Stimulated activated naive CD4-positive, alpha-beta T cell treated with Interleukin-2 at 50 U/mL for 16 hours (primary cell): ENCODE results near the gene RYR1.

Experiments used
- DNase-seq: peaks from one replicate; lab custom pipeline; 2025; lab: John Stamatoyannopoulos, UW

Gene RYR1

DNA sequence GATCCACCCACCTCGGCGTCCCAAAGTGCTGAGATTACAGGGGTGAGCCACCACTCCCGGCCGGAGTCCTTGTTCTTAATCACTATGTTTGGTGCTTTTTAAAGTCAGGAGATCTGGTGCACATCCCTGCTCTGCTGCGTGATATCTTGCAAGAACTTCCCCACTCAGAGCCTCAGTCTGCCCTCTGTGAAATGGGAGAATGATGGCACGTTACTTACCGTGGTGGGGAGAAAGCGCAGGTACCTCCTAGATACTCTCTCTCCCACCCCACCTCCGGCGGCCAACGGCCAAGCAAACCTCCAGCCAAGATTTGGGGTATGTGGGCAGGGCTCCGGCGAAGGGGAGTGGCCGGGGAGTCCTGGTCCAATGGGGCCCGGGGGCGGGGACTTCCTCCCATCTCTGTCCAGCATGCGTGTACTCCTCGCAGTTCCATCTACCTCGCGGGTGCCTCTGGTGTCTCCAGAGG lies at the start of gene RYR1:
TSS of gene RYR1 (plus strand) at position 424 of the 466 bp plus-strand sequence. CDS start 139 bp downstream, outside the sequence.
- DNase-seq: peak; percentile 60

DNA sequence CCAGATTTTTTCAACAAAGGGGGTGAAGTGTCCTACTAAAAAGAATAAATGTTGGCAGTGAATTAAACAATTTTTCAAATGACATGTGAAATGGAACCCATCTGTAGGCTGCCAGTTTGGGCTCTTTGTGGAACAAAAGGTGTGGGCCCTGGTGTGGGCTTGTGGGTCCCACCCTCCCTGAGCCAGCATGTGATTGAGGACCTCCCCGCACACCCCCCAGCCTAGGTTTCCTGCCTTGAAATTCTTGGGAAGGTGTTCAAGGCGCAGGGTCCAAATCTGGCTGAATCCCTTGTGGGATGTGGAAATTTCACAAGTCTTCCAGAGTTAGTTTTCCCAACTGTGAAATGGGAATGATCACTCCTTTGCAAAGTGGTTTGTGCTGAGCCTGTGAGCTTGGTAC lies 49.7 kb upstream of the RYR1 start:
- no peak for DNase-seq

DNA sequence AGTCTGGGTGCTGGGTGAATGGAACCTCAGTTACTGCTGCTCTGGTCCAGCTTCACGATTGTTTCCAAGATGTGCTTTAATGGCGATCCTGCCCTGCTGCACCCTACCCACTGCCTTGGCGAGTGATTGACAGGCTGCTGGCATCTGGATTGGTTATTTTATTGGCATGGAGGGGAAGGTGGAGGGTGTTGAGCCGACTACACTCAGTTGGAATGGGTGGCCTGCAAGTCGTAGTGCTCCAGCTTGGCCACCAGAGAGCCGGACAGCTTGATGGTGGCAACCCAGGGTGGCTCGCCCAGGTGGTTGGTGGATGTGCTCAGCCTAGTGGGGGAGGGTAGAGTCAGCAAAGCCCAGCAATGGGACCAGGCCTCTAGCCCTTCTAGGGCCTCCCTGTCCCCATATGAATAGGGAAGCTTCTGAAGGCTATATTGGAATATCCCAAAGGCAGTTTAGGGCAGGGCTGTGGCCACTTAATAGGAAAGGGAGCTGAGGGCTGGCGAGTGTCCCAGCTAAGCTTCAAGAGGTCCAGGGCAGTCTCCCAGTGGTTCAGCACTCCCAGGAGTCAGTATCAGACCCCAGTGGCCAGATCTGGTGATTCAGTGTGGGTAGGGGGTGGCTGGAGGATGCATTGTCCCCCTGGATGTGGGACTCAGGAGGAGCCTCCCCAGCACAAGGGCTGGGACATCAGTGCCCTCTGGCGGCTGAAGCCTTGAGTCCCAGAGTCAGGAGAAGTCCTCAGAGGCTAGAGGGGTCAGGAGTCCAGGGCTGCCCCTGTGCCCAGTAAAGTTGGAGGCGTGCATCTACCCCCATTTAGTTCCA lies 49.1 kb upstream of the RYR1 start:
- no peak for DNase-seq

DNA sequence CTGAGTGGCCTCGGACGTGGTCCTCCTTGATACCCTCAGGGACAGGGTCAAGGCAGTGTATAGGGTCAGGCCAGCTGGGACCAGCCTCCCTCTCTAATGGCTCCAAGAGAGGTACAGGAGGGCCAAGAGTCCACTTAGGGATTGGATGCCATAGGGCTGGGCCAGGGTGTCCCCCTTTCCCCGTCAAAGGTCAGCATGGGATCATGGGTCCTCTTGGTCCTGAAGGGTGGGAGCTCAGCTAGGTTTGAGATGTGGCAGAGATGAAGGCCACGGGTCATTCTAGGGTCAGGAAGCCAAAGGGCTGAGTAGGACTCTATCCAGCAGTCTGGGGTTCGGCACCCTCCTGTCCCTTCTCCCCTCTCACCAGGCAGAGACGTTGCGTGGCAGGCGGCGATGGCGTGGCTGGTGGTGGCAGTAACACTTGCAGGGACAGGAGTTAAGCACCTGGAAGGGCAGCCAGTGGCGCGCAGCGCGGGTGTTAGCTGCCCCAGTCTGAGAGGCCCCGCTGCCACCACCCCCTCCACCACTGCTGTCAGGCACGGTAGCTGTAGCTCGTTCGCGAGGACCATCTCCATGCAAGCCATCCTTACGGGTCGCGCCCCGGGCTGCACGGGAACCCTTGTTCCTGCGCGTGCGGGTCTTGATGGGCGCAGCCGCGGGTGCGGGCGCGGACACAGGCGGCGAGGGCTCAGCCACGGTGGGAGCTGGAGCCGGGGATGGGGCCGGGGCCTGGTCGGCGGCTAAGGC lies 48.3 kb upstream of the RYR1 start:
- no peak for DNase-seq

DNA sequence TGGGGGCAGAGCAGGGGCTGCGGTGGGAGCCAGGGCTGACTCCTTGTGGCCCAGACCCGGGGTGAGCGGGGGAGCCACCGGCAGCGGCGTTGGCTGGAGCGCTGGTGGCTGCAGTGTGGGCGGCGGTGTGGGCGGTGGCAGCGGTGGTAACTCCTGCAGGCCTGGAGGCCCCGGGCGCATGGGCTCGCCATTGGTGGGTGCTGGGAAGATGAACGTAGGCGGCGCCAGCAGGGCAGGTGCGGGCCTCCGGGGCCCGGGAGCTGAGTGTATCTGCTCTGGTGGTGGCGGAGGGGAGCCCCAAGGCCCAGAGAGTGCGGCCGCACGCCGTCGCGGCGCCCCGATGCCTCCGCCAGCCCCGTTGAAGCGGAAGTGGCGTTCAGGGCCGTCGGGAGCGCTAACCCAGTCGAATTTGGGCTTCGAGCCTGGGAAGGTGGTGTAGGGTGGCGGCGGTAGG lies 47.7 kb upstream of the RYR1 start:
- DNase-seq: no peak

DNA sequence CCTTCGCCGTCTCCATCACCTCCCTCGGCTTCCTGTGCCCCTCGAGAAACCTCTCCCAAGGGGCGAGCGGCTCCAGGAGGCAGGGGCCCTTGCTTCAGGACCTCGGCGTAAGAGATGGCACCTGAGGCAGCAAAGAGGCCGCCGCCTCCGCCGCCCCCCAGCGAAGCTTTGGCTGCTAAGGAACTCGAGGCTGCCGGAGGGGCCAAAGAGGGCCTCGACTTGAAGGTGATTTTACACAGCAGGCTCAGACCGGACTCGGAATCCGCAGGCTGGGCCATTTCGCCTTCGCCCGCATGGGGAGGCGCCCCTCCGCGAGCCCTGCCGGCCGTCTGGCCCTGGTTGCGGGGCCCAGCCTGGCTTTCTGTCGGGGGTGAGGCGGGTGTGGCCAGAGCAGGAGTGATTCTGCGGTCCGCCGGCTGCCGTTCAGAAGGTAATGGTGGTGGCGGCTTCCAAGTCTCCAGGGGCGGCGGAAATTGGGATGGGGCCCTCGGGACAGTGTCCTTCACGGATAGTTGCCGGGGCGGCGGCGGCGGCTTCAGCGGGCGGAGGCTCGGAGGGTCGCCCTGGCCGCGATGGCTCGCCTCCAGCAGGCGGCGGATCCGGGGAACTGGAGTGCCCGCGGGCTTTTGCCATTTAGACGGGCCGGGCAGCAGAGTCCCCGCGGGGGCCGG lies 47.1 kb upstream of the RYR1 start:
- DNase-seq: no peak

DNA sequence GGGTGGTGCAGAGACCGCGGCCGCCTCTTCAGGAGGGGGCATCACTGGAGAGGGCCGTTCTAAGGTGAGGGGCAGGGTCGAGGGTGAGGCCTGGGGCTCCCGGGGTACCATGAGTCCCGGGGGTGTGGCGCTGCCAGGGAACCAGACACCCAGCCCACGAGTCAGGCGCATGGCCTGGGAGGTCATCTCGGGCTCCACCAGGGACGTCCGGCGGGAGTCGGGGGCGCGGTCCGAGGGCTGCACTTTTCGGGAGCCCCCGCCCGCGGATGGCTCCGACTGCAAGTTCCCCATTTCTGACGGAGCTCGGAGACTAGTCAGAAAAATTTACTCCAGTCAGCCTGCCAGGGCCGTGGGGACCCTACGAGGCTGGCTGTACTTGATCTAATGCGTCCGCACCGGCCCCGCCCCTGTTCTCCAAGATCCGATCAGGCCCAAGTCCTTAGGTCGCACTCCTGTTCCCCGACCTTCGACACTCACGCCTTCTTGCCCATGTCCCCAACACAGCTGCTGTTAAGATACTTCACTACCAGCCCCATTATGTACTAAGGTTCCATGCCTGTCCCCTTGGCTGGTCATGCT lies 46.4 kb upstream of the RYR1 start:
- DNase-seq: no peak

DNA sequence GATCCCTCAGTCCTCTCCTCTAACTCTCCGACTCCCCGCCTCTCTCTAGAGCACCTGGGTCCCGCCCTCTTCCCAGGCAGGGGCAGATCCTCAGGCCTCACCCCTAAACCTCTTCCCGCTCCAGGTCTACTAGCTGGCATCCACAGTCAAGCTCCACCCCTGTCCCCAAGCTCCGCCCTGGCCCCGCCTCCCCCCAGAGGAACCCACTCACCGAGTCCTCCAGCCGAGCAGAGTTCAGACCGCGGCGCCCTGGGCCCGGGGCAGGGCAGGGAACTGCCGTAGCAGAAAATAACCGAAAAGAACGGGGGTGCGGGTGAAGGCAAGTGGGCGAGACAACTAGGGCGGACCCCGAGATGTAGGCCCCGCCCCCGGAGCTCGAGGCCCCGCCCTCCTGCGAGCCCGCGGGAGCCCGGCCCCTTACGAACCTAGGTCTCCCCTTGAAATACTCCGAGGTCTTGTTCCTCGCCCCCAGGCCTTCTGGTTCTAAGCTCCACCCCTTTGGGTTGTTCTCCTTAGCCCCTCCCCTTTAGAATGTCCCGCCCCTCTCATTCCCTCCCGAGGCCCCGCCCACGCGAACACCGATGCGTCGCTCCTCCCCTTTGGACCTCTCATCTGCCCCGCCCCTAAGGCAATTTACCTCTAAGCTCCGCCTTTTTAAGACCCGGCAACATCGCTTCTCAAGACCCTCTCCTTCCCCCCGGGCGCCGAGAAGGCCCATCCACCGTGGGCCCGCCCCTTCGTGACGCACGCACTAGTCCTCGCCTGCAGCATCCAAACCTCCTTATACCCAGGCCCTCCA lies 45.7 kb upstream of the RYR1 start, which contains the start of gene GGN:
TSS of gene GGN (minus strand) at position 485 of the 799 bp plus-strand sequence. CDS start 773 bp downstream, outside the sequence.
- peak; percentile 74 for DNase-seq

DNA sequence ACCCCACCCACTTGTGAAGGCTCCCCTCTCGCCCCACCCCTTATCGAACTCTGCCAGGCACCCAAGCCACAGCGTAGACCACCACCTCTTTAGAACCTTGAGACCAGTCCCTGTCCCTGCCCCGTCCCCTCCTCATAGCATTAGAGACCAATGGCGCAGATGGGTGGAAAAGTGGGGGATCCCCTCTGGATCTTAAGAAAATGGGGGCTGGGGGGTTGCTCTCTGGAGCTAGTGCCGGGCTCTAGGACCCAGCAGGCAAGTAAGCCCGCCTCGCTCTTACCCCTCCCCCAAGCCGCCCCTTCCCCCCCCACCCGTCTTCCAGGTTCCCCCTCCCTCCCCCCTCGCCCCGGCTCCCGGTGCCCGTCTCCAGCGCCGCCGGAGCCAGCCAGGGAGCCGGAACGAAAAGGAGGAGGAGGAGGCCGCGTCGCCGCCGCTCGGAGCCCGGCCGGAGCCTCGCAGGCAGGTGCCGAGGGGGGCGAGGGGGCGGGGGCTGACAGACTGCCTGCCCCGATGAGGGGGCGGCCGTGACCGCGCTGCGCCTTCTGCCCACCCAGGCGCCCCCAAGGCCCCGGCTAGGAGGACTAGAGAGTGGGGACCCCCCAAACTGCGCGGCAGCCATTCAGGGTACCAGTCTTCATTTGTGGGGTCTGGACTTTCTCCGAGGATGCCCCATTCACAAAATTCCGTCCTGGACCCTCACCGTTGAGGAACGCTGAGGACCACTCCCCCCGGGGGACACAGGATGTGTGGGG lies 45.0 kb upstream of the RYR1 start, which contains the start of gene SPRED3:
TSS of gene SPRED3 (plus strand) at position 349 of the 752 bp plus-strand sequence. CDS start 1,606 bp downstream, outside the sequence.
- DNase-seq: no peak

DNA sequence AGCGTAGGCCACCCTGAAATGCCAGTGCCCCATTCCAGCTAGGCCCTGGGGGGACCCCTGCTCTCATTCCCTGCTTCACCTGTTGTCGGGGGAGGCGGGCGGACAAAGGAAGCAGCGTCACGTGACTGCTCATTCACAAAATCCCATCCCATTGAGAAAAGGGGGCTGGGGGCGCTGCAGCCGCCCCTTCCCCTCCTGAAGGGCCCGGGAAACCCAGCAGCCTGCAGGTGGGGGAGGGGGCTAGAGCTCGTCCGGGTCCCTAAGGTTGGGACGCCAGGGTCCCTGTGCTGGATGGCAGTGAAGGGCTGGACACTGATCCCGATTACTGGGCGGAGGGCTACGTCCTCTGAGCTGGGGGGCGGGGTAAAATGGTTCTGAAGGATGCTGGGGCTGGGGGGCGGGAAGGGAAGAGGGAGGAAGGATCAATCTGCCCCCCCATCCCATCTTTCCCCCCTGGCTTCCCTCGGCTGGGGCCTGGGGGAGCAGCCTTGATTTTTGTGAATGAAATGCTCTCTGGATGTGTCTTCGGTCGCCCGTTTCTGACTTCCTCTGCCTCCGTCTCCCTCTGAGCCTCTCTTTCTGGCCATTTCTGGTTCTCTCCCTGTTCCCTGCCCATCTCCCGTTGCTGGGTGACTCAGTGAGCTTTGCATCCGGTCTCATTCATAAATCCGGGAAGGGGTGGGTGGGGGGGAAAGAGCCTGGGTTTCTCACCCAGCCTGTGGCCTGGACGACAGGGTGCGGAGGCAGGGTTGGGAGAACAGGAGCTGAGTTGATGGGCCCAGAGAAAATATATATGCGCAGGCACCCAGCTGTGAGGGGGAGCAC lies 44.2 kb upstream of the RYR1 start:
- DNase-seq: no peak

DNA sequence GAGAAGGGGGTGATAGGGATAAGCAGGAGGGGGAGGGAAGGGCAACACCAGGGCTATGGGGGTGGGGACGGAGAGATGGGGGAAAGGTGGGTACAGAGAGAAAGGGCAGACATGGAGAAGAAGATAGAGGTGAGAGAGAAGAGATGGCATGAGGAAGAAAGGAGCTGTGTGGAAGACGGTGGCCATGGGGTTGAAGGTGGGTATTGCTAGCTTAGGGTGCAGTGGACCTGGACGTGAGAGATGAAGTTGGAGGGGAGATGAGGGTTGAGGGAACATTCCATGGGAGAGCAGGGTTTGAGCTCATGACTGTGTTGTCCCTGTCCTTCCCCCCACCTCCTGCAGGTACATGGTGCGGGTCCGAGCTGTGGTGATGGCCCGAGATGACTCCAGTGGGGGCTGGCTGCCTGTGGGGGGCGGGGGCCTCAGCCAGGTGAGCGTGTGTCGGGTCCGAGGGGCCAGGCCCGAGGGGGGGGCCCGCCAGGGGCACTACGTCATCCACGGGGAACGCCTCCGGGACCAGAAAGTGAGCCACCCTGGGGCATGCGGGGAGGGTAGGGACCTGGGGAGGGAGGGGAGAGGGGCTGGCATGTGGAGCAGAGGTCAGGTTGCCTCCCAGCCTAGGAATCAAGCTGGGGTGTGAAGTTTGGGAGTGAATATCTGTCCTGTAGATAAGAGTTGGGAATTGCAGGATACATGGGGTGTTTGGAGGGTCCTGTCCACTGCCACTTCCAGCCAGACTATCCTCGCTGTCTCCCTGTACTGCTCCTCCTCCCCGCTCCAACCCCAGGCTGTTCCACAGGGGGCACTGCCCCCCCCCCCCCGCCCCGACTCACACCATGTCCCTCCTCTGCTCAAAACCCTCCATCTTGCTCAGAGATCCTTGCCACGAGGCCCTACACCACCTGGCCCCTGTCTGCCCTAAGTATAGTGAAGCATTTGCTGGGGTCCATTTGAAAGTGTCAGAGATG lies 43.2 kb upstream of the RYR1 start:
- no peak for DNase-seq

DNA sequence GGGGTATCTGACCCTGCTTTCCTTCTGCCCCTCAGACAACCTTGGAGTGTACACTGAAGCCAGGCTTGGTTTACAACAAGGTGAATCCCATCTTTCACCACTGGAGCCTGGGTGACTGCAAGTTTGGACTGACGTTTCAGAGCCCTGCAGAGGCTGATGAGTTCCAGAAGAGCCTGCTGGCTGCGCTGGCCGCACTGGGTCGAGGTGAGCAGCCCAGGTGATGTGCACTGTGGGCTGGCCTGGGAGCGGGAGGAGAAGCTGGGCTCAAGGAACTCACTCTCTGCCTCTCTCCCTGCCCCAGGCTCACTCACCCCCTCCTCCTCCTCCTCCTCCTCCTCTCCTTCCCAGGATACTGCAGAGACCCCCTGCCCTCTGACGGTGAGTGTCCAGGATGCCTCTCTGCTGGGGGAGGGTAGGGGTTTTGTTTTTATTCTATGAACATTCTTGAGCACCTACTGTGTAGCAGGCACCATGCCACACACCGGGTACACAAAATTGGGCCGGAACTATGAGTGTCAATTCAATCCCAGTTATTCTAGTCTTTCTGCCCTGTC lies 41.5 kb upstream of the RYR1 start:
- no peak for DNase-seq

DNA sequence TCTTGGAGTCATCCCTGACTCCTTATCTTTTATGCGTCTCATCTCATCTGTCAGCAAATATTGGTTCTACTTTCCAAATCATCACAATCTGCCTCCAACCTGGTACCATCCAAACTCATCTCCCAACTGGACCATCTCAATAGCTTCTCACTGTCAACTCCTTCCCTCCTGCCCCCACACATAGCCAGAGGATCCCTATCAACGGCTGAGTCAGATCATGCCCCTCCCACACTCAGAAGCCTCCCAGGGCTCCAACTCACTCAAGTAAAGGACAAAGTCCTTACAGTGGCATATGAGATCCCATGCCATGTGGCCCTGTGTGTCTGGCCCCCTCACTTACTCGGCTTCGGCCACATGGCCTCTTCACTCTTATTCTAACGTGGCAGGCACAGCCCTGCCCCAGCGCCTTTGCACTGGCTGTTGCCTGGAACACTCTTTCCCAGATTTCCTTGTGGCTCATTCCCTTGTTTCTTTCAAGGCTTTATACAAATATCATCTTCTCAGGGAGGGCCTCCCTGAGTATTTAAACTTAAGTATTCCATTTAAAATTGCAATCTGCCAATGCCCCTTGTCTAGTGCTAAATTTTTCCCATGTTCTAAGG lies 40.7 kb upstream of the RYR1 start:
- no peak for DNase-seq

DNA sequence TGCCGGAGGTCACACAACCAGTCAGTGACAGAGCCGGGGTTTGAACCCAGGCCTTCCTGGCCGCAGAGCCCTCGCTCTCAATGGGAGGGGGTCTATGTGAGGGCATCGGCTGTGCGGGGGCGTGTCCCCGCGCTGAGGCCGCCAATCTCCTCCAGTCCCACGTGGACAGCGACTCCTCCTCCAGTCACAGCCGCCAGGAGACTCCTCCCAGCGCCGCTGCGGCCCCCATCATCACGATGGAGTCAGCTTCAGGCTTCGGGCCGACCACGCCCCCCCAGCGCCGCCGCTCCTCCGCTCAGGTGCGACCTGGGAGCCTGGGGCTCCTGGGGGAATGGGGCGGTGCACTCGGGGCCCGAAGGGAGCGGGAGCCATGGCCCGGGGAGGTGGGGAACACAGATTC lies 39.0 kb upstream of the RYR1 start:
- DNase-seq: peak; percentile 70

DNA sequence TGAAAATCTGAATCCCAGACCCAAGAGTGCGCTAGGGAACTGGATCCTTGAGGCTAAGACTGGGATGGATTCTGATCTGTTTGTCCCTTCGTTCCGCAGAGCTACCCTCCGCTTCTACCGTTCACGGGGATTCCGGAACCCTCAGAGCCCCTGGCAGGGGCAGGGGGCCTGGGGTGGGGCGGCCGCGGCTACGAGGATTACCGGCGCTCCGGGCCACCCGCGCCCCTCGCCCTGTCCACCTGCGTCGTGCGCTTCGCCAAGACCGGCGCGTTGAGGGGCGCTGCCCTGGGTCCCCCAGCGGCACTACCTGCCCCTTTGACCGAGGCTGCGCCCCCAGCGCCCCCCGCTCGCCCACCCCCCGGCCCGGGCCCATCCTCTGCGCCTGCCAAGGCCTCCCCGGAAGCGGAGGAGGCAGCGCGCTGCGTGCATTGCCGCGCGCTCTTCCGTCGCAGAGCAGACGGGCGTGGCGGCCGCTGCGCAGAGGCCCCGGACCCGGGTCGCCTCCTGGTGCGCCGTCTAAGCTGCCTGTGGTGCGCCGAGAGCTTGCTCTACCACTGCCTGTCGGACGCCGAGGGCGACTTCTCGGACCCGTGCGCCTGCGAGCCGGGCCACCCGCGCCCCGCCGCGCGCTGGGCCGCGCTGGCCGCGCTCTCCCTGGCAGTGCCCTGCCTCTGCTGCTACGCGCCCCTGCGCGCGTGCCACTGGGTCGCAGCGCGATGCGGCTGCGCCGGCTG lies 37.9 kb upstream of the RYR1 start:
- peak; percentile 20 for DNase-seq

DNA sequence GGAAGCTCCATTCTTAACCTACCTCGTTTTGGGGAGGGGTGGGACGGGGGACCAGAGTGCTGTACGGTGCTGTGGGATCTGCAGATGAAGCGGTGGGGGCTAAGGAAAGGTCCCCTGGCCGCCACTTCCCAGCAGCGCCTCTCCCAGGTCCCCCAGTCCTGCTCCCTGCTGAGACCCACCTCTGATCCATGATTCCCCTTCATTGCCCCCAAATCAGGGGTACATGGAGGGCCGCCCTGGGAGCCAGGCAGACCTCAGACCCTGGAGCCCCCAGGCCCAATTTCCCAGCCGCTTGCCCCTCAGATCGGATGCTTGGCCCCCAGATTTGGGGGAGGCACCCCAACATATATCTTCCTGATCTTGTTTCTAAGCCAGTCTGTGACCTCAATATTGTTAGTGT lies 34.4 kb upstream of the RYR1 start:
- no peak for DNase-seq

DNA sequence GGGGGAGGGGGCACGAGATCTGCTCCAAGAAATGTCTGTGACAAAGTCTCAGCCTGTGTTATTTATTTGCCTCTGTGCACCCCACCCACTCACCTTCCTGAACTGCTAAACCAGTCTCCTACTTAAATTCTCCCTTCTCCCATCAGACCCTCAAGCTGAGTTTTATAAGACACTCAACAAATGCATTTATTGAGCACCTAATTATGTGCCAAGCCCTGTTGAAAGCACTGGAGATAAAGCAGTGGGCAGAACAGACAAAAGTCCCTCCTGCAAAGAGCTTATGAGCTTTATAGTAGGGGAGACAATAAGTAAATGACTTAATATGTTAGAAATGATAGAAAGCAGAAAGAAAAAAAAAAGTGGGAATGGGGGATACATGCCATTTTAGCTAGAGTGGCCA lies 34.0 kb upstream of the RYR1 start:
- no peak for DNase-seq
